ENCODE results near the gene LMCD1. TPM values are rescaled to one million over a fixed set of nuclear protein-coding genes. Genes with fewer than 3 reads are reported as not detected.

The LMCD1 gene
- total and polyA plus RNA-seq, 2 donors (not counting 1 experiment from before 2014, with no cell fraction given) = 1.4 to 4.9 TPM

- H3K9me3 ChIP-seq (ENCODE audit: control extremely low read depth in 1 of 3, control insufficient read depth in 2 of 3, insufficient read depth in 1 of 3, low read length in 2 of 3) = no peaks in the 10 kb centered on the region
- TF ChIP-seq, protein P1, sequence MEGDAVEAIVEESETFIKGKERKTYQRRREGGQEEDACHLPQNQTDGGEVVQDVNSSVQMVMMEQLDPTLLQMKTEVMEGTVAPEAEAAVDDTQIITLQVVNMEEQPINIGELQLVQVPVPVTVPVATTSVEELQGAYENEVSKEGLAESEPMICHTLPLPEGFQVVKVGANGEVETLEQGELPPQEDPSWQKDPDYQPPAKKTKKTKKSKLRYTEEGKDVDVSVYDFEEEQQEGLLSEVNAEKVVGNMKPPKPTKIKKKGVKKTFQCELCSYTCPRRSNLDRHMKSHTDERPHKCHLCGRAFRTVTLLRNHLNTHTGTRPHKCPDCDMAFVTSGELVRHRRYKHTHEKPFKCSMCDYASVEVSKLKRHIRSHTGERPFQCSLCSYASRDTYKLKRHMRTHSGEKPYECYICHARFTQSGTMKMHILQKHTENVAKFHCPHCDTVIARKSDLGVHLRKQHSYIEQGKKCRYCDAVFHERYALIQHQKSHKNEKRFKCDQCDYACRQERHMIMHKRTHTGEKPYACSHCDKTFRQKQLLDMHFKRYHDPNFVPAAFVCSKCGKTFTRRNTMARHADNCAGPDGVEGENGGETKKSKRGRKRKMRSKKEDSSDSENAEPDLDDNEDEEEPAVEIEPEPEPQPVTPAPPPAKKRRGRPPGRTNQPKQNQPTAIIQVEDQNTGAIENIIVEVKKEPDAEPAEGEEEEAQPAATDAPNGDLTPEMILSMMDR (IDR thresholded peaks at IDR 0.05) = no peak
- TF ChIP-seq EZH2 (IDR thresholded peaks at IDR 0.05; ENCODE audit: borderline replicate concordance, insufficient read depth, low read depth, low read length, poor library complexity, severe bottlenecking) = no peak
- Mint-ChIP-seq H3K9me3 (ENCODE audit: insufficient read depth) (no peaks in the 10 kb centered on the region), H3K4me1 (peaks cover 3% of the 10 kb centered on the region), H3K27me3 (no peaks in the 10 kb centered on the region), H3K4me3 (no peak overlapping the region), H3K27ac (no peak overlapping the region)
- ChIA-PET CTCF (no interaction called here), POLR2A (no interaction called here)
- no peaks in the 10 kb centered on the region for H4K20me1 ChIP-seq (ENCODE audit: control insufficient read depth, insufficient read depth, low read length, poor library complexity, severe bottlenecking)
- ATAC-seq (ENCODE audit: low read depth) (no peak), DNase-seq (no peak)
- 89% methylated on average over 3 of the region's 4 CpGs for WGBS (ENCODE audit: insufficient coverage)
- no peak overlapping the region for H3K4me3 ChIP-seq (ENCODE audit: control extremely low read depth in 1 of 5, extremely low read depth in 1 of 5, insufficient read depth in 1 of 5, low read depth in 2 of 5, low read length in 4 of 5)
- H3K4me1 ChIP-seq (ENCODE audit: control insufficient read depth in 2 of 2, insufficient read depth in 2 of 2, low read length in 2 of 2) = no peaks in the 10 kb centered on the region
- H3K27me3 ChIP-seq (replicated peaks in 1 of 4; ENCODE audit: control extremely low read depth in 1 of 4, control insufficient read depth in 3 of 4, insufficient read depth in 4 of 4, low read length in 3 of 4) = no peaks in the 10 kb centered on the region
- no peak overlapping the region for H3K9ac ChIP-seq (ENCODE audit: low read length)
- no peaks in the 10 kb centered on the region for H3K36me3 ChIP-seq (replicated peaks in 1 of 2; ENCODE audit: control extremely low read depth in 1 of 2, control insufficient read depth in 1 of 2, extremely low read depth in 1 of 2, insufficient read depth in 2 of 2, low read length in 1 of 2)
- H2AFZ ChIP-seq (ENCODE audit: insufficient read depth, low read depth, low read length, poor library complexity, severe bottlenecking) = no peak overlapping the region
- no peak overlapping the region for H3K27ac ChIP-seq (ENCODE audit: low read length in 2 of 2)
- intact Hi-C loops (cut with micrococcal nuclease) = no loop called here
- no peak overlapping the region for H3K4me2 ChIP-seq (replicated peaks; ENCODE audit: low read depth, low read length, poor library complexity, severe bottlenecking)
- H3K79me2 ChIP-seq (ENCODE audit: control insufficient read depth, insufficient read depth, low read length) = no peaks in the 10 kb centered on the region
Measured at GRCh38 chr3:8578282-8578681, 76.7 kb downstream of the LMCD1 start.

DNA sequence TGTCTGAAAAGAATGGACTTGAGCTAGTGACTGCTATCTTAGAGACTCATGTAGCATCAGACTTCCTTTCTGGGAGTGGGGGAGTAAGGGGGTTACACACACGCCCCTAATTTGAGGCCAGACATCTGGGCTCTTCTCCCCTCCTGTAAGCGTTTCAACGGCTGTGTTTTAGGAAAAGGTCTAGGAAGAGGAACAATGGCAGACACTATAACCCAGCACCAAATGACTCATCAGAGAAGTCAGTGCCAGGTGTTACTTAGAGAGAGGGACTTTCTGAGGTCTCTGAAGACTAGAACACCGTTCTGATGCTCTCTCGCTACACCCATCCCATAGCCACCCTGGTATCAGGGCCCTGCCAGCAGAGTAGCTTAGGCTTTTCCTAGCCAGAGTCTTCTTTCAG is 77.5 kb downstream of the LMCD1 start:
- no peak overlapping the region for H3K4me3 ChIP-seq (ENCODE audit: control extremely low read depth in 1 of 5, extremely low read depth in 1 of 5, insufficient read depth in 1 of 5, low read depth in 2 of 5, low read length in 4 of 5)
- CTCF ChIA-PET = no interaction called here
- Mint-ChIP-seq H3K27ac (no peak overlapping the region), H3K4me3 (no peak overlapping the region), H3K9me3 (ENCODE audit: insufficient read depth) (no peaks in the 10 kb centered on the region), H3K27me3 (no peaks in the 10 kb centered on the region), H3K4me1 (peaks cover 3% of the 10 kb centered on the region)
- 39% methylated on average over 2 of the region's 5 CpGs for WGBS (ENCODE audit: insufficient coverage)
- no peaks in the 10 kb centered on the region for H4K20me1 ChIP-seq (ENCODE audit: control insufficient read depth, insufficient read depth, low read length, poor library complexity, severe bottlenecking)
- H3K4me1 ChIP-seq (ENCODE audit: control insufficient read depth in 2 of 2, insufficient read depth in 2 of 2, low read length in 2 of 2) = no peaks in the 10 kb centered on the region
- intact Hi-C loops (cut with micrococcal nuclease) = no loop called here
- no peak for TF ChIP-seq EZH2 (IDR thresholded peaks at IDR 0.05; ENCODE audit: borderline replicate concordance, insufficient read depth, low read depth, low read length, poor library complexity, severe bottlenecking)
- no peak overlapping the region for H3K27ac ChIP-seq (ENCODE audit: low read length in 2 of 2)
- no peak overlapping the region for H2AFZ ChIP-seq (ENCODE audit: insufficient read depth, low read depth, low read length, poor library complexity, severe bottlenecking)
- peaks cover 0 to 5% (median 0%) of the 10 kb centered on the region in 3 donors for H3K9me3 ChIP-seq (ENCODE audit: control extremely low read depth in 1 of 3, control insufficient read depth in 2 of 3, insufficient read depth in 1 of 3, low read length in 2 of 3)
- ATAC-seq (ENCODE audit: low read depth) (no peak), DNase-seq (no peak)
- no peak overlapping the region for H3K9ac ChIP-seq (ENCODE audit: low read length)
- no peaks in the 10 kb centered on the region for H3K36me3 ChIP-seq (replicated peaks in 1 of 2; ENCODE audit: control extremely low read depth in 1 of 2, control insufficient read depth in 1 of 2, extremely low read depth in 1 of 2, insufficient read depth in 2 of 2, low read length in 1 of 2)
- H3K79me2 ChIP-seq (ENCODE audit: control insufficient read depth, insufficient read depth, low read length) = no peaks in the 10 kb centered on the region
- H3K4me2 ChIP-seq (replicated peaks; ENCODE audit: low read depth, low read length, poor library complexity, severe bottlenecking) = no peak overlapping the region
- no peaks in the 10 kb centered on the region for H3K27me3 ChIP-seq (replicated peaks in 1 of 4; ENCODE audit: control extremely low read depth in 1 of 4, control insufficient read depth in 3 of 4, insufficient read depth in 4 of 4, low read length in 3 of 4)
- POLR2A ChIA-PET = no interaction called here
